Hypothalamus (tissue), 51 donors: ENCODE data around the gene CCT3.
"Not testable (repeated sequence)": the region's sequence is repeated elsewhere in the genome, so short reads cannot be mapped to it uniquely, and the experiment has no call there.

Experiments
- DNase-seq, 51 donors: peaks; one replicate each; lab custom pipeline; 2025; lab: John Stamatoyannopoulos, UW

The CCT3 gene

GRCh38 chr1:156338180-156338976 lies at the start of gene CCT3, which contains the start of gene TSACC:
Gene CCT3 (minus strand): TSS chr1:156338292. CDS start chr1:156338184, 108 bp downstream.
Gene TSACC (plus strand): TSS chr1:156338526. CDS start chr1:156339758, 1,232 bp downstream.
- peak; percentile 91 to 100 (median 97) for DNase-seq

DNA sequence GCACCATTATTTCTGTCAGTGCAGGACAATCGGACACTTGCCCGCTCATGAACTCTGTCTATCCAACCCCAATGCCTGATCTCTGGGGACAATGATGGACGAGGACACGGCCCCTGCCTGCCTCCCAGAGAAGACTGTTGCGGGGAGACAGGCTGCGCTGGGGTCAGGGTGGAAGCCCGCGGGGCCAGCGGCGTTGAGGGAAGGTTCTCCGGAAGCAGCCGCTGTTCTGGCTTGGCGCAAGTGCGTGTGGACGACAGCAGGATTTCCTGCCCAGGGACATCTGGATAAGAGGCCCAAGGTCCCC lies 49.7 kb upstream of the CCT3 start:
- peak in 5 of 51 donors; percentile 55 to 83 (median 66) for DNase-seq

DNA sequence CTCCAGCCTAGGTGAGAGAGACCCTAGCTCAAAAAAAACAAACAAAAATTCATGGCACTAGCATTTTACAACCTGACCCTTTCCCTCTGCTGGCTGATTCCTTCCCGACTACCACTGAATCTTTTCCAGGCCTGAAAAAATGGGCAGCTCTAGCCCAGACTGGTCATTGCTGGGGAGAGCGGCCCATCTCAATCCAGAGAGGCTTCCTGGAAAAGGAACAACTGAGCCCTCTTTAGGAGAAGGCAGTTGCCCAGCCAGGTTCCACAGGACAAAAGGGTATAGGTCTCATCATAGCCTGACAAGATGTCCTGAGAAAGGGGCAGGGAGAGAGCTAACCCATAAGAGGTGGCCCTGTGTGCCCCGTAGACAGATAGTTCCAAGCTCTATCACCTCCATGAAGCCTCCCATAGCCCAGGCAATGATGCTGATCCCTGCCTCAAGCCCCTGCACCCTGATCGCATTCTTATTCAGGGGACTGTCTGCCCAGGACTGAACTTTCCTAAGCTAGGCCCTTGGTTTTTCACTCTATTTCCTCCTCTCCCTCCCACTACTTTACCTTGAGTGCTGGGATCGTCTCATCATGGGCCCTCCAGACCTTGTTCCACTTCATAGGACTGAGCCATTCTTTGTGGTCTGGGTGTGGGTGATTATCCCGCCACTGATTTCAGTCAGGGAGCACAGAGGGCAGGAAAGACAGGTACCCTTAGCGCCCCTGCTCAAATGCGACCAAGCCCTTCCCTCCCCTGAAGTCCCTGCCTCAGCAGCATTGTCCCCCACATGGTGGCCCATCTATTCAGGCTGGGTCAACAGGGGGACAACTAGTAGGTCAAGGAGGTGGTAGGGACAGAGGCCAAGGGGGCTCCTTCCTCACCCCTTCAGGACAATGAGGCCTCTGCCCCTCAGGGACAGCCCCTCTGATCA lies 49.1 kb upstream of the CCT3 start:
- DNase-seq: peak in 1 of 51 donors; percentile 45

DNA sequence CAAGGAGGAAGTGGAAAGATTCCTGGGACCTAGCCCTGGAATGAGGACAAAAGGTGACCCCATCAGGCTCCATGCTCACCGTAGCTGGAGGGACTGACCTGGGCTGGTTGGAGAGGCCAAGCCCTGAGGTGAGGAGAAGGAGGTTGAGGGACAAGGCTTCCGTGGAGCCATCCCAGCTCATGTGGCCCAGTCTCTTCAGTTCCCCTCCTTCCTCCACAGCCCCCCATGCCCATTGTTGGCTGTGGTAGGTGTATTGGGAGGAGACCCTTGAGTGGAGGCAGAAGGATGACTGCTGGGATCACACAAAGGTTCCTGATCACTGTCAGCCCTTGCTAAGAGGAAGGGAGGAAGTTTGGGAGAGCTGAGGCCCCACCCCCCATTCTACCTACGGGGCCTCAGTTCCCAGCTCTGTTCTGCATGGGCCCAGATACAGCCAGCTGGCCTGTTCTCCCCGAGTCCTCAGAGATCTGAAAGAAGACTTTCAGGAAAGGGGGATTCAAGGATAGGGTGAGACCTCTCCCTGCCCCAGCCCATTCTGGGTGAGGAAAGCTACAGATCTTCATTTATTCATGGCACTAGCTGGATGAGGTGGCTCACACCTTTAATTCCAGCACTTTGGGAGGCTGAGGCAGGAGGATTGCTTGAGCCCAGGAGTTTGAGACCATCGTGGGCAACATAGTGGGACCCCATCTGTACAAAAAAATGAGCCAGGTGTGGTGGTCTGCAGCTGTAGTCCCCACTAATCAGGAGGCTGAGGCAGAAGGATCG lies 48.2 kb upstream of the CCT3 start:
- peak in 1 of 51 donors; percentile 21 for DNase-seq

DNA sequence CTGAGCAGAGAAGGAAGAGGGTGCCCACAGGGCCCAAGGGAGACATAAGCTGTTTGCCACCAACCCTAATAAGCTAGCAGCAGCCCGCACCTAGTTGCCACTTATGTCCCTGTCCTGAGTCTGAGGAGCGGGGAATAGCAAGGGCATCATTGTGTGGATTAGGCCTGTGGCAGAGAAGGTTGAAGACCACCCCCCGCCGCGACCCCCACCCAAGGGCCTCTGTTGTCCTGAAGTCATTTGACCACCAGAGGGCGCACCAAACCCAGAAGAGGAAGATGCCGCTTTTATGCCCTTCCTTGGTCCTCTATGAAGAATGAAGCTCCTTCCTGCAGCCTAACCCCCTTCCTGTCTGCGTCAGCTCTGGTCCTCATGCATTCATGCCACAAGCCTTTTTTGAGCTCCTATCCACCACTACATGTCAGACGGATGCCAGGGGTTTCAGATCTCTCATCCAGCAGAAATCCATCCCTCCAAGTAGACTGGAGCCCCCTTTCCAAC lies 47.5 kb upstream of the CCT3 start:
- DNase-seq: peak in 48 of 51 donors; percentile 30 to 86 (median 62)

- DNase-seq: no peak
Observed at GRCh38 chr1:156384658-156385057, 46.6 kb upstream of the CCT3 start.

DNA sequence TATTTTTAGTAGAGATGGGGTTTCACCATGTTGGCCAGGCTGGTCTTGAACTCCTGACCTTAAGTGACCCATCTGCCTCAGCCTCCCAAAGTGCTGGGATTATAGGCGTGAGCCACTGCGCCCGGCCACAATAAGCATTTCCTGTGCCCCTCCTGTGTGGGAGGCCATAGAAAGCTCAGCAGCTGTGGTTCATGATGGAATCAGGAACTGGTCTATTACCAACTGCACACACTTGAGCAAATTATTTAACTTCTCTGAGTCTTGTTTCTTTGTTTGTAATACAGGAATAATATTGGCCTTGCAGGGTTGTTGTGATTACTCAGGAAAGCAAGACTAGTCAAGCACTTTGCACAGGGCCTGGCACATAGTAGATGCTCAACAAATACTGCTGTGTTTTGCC lies 45.9 kb upstream of the CCT3 start:
- DNase-seq: no peak

GRCh38 chr1:156383023-156383422 lies 44.9 kb upstream of the CCT3 start:
- peak in 43 of 51 donors; percentile 20 to 84 (median 60) for DNase-seq

- DNase-seq: no peak
Observed at GRCh38 chr1:156382561-156382960, 44.5 kb upstream of the CCT3 start.

DNA sequence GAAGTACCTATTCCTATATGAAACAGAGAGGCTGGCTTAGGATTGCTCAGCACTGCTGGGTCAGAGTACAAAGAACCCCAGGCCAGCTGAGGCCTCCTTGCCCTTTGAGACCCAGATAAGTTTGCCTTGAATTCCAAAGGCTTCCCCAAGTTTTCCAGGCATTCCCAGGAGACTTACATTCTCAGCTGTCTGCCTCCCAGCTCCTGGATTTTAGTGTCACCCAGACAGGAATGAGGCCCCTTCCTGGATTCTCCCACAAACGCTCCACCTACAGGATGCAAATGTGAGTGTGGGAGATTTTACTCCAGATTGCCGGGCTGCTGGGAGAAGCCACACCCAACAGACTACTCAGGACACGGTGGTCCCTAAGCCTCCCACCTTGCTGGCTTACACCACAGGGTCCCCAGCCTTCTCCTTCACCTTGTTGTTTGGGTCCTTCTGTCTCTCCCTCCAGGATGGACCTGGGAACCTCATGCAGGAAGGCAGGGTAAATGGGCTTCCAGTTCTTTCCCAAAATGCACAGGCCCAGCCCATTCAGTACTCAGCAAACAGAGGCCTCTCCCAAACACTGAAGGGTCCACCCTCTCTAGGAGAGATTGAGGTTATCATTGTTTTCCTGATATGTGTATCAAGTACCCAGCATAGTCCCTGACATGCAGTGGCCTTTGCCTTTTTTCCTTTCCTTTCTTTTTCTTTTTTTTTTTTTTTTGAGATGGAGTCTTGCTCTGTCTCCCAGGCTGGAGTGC lies 41.5 kb upstream of the CCT3 start:
- DNase-seq: no peak

DNA sequence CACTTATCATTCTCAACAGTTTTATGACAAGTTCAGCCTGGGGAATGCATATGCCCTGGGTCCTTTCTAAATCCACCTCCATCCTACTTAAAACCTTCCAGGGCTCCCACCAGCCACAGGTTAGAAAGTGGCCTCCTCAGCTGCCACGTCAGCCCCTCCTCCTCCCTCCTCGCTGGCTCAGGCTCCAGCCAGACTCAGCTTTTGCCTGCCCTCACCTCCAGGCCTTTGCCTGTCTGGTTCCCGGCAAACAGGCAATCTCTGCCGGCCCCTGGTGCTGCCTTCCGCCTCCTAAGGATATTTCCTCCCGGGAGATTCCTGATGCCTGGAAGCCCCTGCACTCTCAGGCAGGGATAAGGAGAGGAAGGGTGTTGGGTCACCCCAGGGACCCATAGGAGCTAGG lies 40.5 kb upstream of the CCT3 start:
- no peak for DNase-seq

GRCh38 chr1:156376958-156377919 lies 39.1 kb upstream of the CCT3 start:
- DNase-seq: no peak

DNA sequence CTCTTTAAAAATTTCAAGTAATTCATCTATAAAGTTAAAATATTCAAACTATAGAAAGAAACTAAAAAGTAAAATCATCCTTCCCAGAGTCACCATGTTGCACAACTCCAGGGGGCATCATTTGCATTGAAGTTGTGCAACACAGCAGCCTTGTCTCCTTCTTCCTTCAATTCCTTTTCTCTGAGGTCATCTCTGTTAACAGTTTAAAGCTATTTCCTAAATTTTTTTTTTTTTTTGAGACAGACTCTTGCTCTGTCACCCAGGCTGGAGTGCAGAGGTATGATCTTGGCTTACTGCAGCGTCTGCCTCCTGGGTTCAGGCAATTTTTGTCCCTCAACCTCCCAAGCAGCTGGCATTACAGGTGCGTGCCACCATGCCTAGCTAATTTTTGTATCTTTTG lies 38.1 kb upstream of the CCT3 start:
- DNase-seq: no peak

DNA sequence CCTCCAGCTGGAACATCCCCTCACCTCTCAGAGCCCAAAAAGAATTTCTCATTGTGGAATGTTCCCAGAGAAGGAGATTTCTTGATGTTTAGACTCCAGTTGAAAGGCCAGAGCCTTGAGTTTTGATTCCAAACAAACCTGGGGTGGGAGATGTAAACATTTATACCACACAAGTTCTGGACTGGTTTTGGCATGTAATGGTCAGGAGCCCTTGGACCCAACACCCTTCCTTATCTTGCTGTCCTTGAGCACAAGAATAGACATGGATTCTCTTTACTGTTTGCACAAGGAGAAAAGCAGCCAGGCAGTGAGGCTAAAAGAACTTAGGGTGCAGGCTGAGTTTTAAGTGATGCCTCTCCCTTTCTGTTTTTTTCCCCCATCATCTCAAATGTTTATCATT lies 35.5 kb upstream of the CCT3 start:
- DNase-seq: no peak

GRCh38 chr1:156372876-156373275 lies 34.8 kb upstream of the CCT3 start:
- DNase-seq: no peak

GRCh38 chr1:156372265-156372586 lies 34.1 kb upstream of the CCT3 start:
- DNase-seq: no peak

DNA sequence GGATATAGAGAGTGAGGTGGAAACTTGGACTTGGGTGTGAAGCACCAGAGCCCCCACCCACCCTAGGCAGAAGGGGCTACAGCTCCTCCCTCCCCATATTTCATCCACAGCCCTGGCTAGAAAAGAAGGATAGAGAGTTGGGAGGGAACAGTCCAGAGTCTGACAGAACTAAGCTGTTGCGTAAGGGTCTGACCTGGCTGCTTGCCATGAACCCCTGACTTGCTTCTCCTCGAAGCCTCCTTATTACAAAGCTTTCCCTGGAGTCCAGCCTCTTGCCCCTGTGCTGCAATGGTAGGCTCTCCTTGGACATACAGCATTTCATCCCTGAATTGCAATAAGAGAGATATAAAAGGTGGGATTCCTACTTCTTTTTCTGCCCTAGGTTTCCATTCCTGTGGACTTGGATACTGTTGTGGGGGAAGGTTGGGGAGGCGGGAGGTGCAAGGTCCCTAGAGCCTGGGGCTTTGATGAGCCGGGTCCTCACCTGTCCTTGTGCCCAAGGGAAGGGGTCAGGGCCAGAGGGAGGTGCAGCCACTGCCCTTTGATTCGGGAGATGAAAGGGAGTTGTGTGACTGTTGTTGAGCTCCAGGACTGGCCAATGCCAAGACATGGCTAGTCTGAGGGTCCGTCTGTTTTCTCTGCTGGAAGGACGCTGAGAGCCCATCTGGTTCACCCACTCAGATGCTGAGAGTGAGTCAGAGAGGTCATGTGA lies 33.6 kb upstream of the CCT3 start:
- peak in 9 of 51 donors; percentile 2 to 43 (median 13) for DNase-seq

DNA sequence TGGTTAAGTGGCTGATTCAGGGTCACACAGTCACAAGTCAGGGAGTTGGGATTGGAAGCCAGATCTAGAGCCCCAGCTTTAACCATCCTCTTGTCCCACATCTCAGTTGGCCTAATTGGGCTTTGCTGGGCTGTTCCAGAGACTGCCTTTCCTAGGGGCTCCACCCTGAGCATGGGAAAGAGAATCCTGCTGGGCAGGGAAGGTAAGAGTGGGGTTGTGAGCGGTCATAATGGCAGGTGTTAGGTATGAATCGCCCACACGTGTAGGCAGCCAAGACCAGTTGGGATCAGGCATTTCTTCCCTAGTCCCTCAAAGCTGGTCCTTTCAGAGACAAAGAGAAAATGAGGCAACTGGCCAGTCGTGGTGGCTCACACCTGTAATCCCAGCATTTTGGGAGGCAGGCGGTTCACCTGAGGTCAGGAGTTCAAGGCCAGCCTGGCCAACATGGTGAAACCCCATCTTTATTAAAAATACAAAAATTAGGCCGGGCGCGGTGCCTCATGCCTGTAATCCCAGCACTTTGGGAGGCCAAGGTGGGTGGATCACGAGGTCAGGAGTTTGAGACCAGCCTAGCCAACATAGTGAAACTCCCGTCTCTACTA lies 31.7 kb upstream of the CCT3 start:
- DNase-seq: not testable (repeated sequence)
